GM12872 (cell line): ENCODE measurements around the gene PARN.

ENCODE experiments used
- TF ChIP-seq, protein P1 (sequence below): IDR thresholded peaks from 3 replicates; pipeline ENCODE4 v1.5.1; 2011; ENCODE audit warnings: low read depth, mild to moderate bottlenecking, low read length, moderate library complexity; ENCODE audit not compliant: insufficient read depth

PARN gene

DNA sequence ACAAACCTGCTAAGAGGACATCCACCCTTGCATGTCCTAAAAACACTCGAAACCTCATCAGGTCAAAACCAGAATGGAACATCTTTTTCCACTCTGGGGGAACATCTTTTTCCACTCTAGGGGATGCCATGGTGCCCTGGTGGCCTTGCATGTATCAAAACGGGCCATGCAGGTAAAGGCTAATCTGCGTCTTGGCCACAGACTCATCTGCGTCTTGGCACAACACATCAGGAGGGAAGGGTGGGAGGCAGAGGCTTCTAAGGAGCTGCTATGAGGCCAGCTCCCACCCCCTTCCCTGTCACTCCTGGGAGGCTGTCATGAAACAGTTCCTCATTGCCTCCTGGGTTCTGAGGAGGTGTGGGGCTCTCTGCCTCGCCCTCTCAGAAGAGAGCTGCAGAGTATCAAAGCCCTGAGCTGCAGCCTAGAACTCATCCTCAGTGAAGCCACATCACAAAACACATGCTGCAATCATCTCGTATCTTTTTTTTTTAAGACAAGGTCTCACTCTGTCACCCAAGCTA, 27.6 kb downstream of the PARN start:
- TF ChIP-seq, protein P1, sequence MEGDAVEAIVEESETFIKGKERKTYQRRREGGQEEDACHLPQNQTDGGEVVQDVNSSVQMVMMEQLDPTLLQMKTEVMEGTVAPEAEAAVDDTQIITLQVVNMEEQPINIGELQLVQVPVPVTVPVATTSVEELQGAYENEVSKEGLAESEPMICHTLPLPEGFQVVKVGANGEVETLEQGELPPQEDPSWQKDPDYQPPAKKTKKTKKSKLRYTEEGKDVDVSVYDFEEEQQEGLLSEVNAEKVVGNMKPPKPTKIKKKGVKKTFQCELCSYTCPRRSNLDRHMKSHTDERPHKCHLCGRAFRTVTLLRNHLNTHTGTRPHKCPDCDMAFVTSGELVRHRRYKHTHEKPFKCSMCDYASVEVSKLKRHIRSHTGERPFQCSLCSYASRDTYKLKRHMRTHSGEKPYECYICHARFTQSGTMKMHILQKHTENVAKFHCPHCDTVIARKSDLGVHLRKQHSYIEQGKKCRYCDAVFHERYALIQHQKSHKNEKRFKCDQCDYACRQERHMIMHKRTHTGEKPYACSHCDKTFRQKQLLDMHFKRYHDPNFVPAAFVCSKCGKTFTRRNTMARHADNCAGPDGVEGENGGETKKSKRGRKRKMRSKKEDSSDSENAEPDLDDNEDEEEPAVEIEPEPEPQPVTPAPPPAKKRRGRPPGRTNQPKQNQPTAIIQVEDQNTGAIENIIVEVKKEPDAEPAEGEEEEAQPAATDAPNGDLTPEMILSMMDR, result no peak

DNA sequence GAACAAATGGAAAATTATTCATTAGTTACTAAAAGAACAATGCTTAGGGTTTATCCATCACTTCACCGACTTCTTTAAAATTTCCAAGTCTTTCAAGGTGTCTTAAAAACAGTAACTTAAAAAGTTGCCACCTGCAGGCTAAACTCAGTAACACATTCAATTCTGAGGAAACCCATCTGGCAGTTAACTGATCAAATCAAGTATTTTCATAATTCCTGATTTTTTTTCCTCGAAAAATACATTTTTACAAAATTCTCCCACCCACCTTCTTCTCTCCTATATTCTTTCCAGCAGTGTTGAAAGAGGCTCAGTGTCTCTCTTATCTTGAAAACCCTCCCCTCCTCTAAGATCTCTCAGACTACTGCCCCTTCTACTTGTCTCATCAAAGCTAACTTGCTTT, 29.9 kb downstream of the PARN start:
- TF ChIP-seq, protein P1, result peak; percentile 53

DNA sequence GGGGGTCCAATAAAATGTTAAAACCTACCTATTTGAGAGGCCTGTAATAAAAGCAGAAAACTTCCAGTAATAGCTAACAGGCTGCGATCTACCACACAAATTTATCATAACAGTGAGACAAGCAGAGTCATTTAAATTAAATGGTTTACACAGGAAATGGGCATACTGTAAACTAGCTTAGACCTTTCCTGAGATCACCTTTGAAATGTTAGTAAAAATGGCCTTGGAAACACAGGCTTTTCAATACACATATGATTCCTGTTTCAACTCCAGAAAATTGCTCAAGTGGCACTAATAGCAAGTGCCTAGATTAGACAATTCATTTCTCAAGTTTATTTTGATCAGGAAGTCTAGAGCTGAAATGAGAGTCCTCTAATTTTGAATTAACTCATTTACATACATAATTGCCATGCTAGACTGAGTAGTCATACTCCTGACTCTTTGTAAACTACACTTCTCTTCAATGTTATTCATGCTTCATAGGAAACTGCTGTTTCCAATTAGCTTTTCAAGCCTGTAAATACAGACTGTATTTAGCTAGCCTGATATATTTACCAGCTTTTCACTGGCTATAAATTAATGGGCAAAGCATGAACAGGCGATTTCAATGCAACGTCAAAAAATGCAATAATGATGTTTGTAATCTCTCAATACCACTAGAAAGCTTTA, 43.3 kb downstream of the PARN start:
- TF ChIP-seq, protein P1, result no peak

DNA sequence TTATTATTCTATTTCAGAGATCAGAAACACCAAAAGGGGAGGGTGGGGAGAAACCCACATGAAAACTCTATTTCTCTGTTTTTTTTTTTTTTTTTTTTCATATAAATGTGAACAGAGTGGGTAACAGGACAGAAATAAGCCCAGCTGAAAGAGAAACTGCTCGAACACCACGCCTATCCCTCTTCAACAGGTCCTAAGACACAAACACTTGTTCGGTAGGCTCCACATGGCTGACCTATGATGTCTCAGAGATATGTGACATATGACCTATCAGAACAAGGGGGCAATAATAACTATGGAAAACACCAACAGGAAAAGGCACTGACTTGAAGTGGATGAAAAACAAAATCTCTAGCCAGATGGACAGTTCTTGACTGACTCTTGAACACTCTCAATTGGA, 44.8 kb downstream of the PARN start:
- TF ChIP-seq, protein P1, result no peak

DNA sequence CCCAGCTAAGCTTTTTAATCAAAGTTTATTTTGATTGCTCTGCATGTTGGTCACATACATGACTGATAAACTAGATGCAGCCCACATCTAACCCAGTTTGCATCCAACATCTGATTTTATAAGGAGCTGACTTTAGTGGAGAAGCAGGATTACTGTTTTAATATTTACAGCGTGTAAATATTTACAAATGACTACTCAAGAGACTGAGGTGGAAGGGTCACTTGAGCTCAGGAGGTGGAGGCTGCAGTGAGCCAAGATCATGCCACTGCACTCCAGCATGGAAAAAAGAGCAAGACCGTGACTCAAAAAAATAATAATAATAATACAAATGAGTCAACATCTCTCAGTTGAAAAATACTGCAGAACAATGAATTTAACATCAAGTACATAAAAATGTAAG, 50.8 kb downstream of the PARN start:
- TF ChIP-seq, protein P1, result no peak

DNA sequence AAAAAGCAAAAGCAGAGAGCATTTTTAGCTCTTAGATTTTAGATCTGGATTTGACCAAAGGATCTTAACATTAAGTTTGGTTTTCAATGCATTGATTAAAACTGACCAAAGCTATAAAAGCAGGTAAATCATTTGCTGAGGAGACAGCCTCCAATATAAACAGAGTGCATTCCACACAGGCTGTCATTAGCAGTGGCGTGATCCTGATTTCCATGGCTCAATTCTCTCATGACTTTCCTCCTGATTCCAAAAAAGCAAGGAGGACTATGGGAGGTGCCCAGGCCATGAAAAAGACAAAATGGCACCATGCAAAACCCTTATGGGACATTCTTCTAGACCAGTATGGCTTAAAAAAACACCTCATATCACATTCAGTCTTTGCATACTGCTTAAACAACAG, 53.5 kb downstream of the PARN start:
- TF ChIP-seq, protein P1, result no peak

DNA sequence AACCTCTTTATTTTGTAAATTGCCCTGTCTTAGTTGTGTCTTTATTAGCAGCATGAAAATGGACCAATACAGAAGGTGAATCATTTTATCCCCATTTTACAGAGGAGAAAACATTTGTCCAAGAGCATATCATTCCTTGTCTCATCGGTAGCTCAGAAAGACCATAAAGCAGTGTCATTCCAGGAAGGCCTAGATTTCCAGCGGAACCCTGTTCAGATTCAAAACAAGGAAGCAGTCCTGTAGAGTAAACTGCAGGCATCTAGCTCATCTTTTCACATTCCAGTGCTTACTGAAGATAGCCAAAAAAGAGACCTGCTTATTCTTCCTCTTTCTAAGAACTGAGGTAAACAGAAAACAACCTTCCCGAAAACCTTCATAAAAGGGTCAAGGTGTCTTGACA, 54.0 kb downstream of the PARN start:
- TF ChIP-seq, protein P1, result no peak
